ENCODE measurements around the gene MXD4. TPM values are rescaled to one million over a fixed set of nuclear protein-coding genes. Genes with fewer than 3 reads are reported as not detected.

MXD4 gene
- total RNA-seq, 2 experiments from 2014 or later: 1.5 to 2.3 TPM

GRCh38 chr4:2292646-2293108, 30.8 kb upstream of the MXD4 start:
- H3K36me3 Mint-ChIP-seq (ENCODE audit: low read depth): no peaks in the 10 kb centered on the region
- no peak overlapping the region for H3K4me3 Mint-ChIP-seq
- no peaks in the 10 kb centered on the region for H3K27me3 Mint-ChIP-seq
- H3K4me1 Mint-ChIP-seq (ENCODE audit: low read depth): peaks cover 51% of the 10 kb centered on the region
- DNase-seq (no peak), ATAC-seq (no peak)
- H3K27ac Mint-ChIP-seq: no peak overlapping the region
- TF ChIP-seq CTCF (IDR thresholded peaks at IDR 0.05): no peak
- ChIA-PET POLR2A (interaction anchor here (0.9 kb wide), 1 partner anchor 11 kb away, joined by 4 read pairs; no protein-coding TSS in a partner anchor), CTCF (no interaction called here)
- peaks cover 4% of the 10 kb centered on the region for H3K9me3 Mint-ChIP-seq
- intact Hi-C loops (cut with micrococcal nuclease): no loop called here

- intact Hi-C loops (cut with micrococcal nuclease): no loop called here
- no peak for TF ChIP-seq CTCF (IDR thresholded peaks at IDR 0.05)
- Mint-ChIP-seq H3K4me1 (ENCODE audit: low read depth) (peaks cover 44% of the 10 kb centered on the region), H3K27me3 (no peaks in the 10 kb centered on the region), H3K4me3 (no peak overlapping the region), H3K27ac (no peak overlapping the region), H3K36me3 (ENCODE audit: low read depth) (no peaks in the 10 kb centered on the region), H3K9me3 (peaks cover 4% of the 10 kb centered on the region)
- ChIA-PET POLR2A (interaction anchor here (0.8 to 2.0 kb wide), 4 partner anchors 10 to 177 kb away, joined by 3 to 6 read pairs (median 4); partner anchors contain the start of gene RNF4), CTCF (interaction anchor here (0.5 kb wide), 1 partner anchor 324 kb away, joined by 4 read pairs; no protein-coding TSS in a partner anchor)
- no peak for DNase-seq
- ATAC-seq: no peak
These were observed 30.1 kb upstream of the MXD4 start for GRCh38 chr4:2291705-2292645.

GRCh38 chr4:2290974-2291704, 29.2 kb upstream of the MXD4 start:
- intact Hi-C loops (cut with micrococcal nuclease): no loop called here
- ATAC-seq (peak; percentile 90), DNase-seq (peak; percentile 82)
- Mint-ChIP-seq H3K9me3 (peaks cover 4% of the 10 kb centered on the region), H3K27ac (peak overlapping the region; percentile 68), H3K4me3 (peak overlapping the region; percentile 47), H3K36me3 (ENCODE audit: low read depth) (no peaks in the 10 kb centered on the region), H3K4me1 (ENCODE audit: low read depth) (peaks cover 38% of the 10 kb centered on the region), H3K27me3 (no peaks in the 10 kb centered on the region)
- CTCF ChIA-PET: interaction anchor here (0.9 to 2.0 kb wide), 2 partner anchors 9 to 151 kb away, joined by 3 to 6 read pairs; no protein-coding TSS in a partner anchor
- no peak for TF ChIP-seq CTCF (IDR thresholded peaks at IDR 0.05)
- POLR2A ChIA-PET: interaction anchor here (0.6 to 2.0 kb wide), 6 partner anchors 10 to 178 kb away, joined by 3 to 6 read pairs (median 4); partner anchors contain the start of gene RNF4

GRCh38 chr4:2290488-2290887, 28.6 kb upstream of the MXD4 start:
- ChIA-PET CTCF (interaction anchor here (0.9 to 2.0 kb wide), 2 partner anchors 8 to 151 kb away, joined by 3 to 6 read pairs; no protein-coding TSS in a partner anchor), POLR2A (interaction anchor here (0.7 to 2.0 kb wide), 5 partner anchors 11 to 220 kb away, joined by 3 to 6 read pairs (median 3); no protein-coding TSS in a partner anchor)
- H3K4me3 Mint-ChIP-seq: peak overlapping the region; percentile 47
- peaks cover 32% of the 10 kb centered on the region for H3K4me1 Mint-ChIP-seq (ENCODE audit: low read depth)
- ATAC-seq (no peak), DNase-seq (no peak)
- H3K27ac Mint-ChIP-seq: peak overlapping the region; percentile 68
- H3K36me3 Mint-ChIP-seq (ENCODE audit: low read depth): no peaks in the 10 kb centered on the region
- peaks cover 4% of the 10 kb centered on the region for H3K9me3 Mint-ChIP-seq
- intact Hi-C loops (cut with micrococcal nuclease): no loop called here
- no peaks in the 10 kb centered on the region for H3K27me3 Mint-ChIP-seq
- no peak for TF ChIP-seq CTCF (IDR thresholded peaks at IDR 0.05)

Measured in activated CD8-positive, alpha-beta T cell treated with anti-CD3 and anti-CD28 coated beads for 36 hours (primary cell).